ENCODE results near the gene RYR2. TPM values are rescaled to one million over a fixed set of nuclear protein-coding genes. Genes with fewer than 3 reads are reported as not detected.

Gene RYR2
- total and polyA plus RNA-seq, 2 of the 8 experiments (the other 6 are each of a cell fraction or from before 2014, with no cell fraction given), result 1.3 to 4.4 TPM

DNA sequence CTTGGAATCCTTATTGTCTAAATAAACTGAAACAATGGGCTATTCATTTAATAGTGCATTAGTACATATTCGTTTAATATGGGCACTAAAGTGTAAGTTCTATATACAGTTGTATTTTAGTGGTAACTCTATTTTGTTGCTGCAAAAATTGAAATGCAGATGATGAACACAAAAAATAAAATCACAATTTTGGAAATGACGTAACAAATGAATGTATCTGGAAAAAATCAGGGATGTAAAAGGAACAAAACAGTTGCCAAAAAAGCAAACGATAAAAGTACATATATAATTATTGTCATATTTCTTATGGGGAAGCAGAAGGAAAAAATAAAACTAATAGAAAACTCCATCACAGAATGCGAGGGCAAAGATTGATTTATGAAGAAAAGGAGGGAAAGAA is 254.9 kb downstream of the RYR2 start:
- no peak overlapping the region for H3K4me3 ChIP-seq (ENCODE audit: extremely low read depth in 1 of 4, insufficient read depth in 2 of 4, low read depth in 3 of 4, low read length in 4 of 4)
- FAIRE-seq, result no peak
- H3K27ac ChIP-seq (ENCODE audit: low read depth, low read length), result no peak overlapping the region

More for the DNA sequence above, 254.9 kb downstream of the RYR2 start:
- Histone ChIP-seq H3K36me3 (ENCODE audit: control insufficient read depth in 2 of 4, insufficient read depth in 4 of 4, low read length in 3 of 4) (no peaks in the 10 kb centered on the region), H3K79me1 (ENCODE audit: low read depth, low read length) (no peaks in the 10 kb centered on the region), H4K20me1 (replicated peaks in 1 of 2; ENCODE audit: control insufficient read depth in 1 of 2, insufficient read depth in 2 of 2, low read length in 2 of 2) (no peaks in the 10 kb centered on the region), H3K18ac (ENCODE audit: extremely low read depth, low read length) (no peak overlapping the region), H4K5ac (ENCODE audit: insufficient read length, low read depth, low read length) (no peak overlapping the region), H3K56ac (replicated peaks; ENCODE audit: insufficient read length, low read depth, low read length) (no peak overlapping the region), H3K9ac (replicated peaks in 1 of 4; ENCODE audit: extremely low read depth in 1 of 4, low read depth in 3 of 4, low read length in 3 of 4) (no peak overlapping the region), H2BK120ac (replicated peaks; ENCODE audit: low read depth, low read length) (no peak overlapping the region), H3K4ac (replicated peaks; ENCODE audit: insufficient read length, low read depth, low read length) (no peak overlapping the region), H3K9me3 (ENCODE audit: insufficient read depth in 2 of 2, low read depth in 1 of 2, low read length in 1 of 2) (no peaks in the 10 kb centered on the region), H3K23me2 (ENCODE audit: low read depth, low read length) (no peaks in the 10 kb centered on the region; the same call in 1 of the 2 replicates), H2BK20ac (ENCODE audit: low read length) (no peak overlapping the region), H4K91ac (replicated peaks; ENCODE audit: insufficient read length, low read length) (no peak overlapping the region), H3K4me2 (ENCODE audit: insufficient read depth in 1 of 2, low read depth in 2 of 2, low read length in 2 of 2) (no peak overlapping the region), H2BK15ac (ENCODE audit: low read length) (no peak overlapping the region), H3K14ac (ENCODE audit: insufficient read length) (no peak overlapping the region), H4K8ac (ENCODE audit: extremely low read depth, insufficient read depth, low read length) (no peak overlapping the region), H2BK12ac (ENCODE audit: low read depth, low read length) (no peak overlapping the region), H2BK5ac (ENCODE audit: low read depth, low read length) (no peak overlapping the region), H2AFZ (ENCODE audit: low read length) (no peak overlapping the region), H3K4me1 (replicated peaks in 1 of 4; ENCODE audit: control insufficient read depth in 3 of 4, insufficient read depth in 4 of 4, low read length in 3 of 4) (no peaks in the 10 kb centered on the region), H2AK5ac (ENCODE audit: low read depth, low read length) (no peak overlapping the region), H3K27me3 (replicated peaks in 1 of 4; ENCODE audit: control insufficient read depth in 3 of 4, extremely low read depth in 1 of 4, insufficient read depth in 3 of 4, low read length in 3 of 4) (no peaks in the 10 kb centered on the region), H3K79me2 (ENCODE audit: control insufficient read depth in 1 of 2, insufficient read depth in 2 of 2, low read length in 2 of 2) (no peaks in the 10 kb centered on the region), H3K23ac (ENCODE audit: insufficient read length) (no peak overlapping the region)
- POLR2A ChIA-PET (ENCODE audit: partially characterized antibody), result no interaction called here
- CTCF ChIA-PET (ENCODE audit: partially characterized antibody), result interaction anchor here (0.9 to 1.1 kb wide), 2 partner anchors 24 to 90 kb away, joined by 4 to 5 read pairs; no protein-coding TSS in a partner anchor
- TF ChIP-seq POLR2A (IDR thresholded peaks at IDR 0.05; ENCODE audit: control extremely low read depth in 1 of 2, low read depth in 2 of 2, low read length in 2 of 2), result no peak
- no peak for TF ChIP-seq CTBP2 (IDR thresholded peaks at IDR 0.05; ENCODE audit: borderline replicate concordance, insufficient read depth, insufficient read length, low read length)
- whole genome bisulfite sequencing, 2 experiments (ENCODE audit: extremely low coverage in 1 of 2, insufficient coverage in 1 of 2, insufficient read length in 1 of 2, insufficient replicate concordance in 2 of 2, low coverage in 1 of 2, low lambda C conversion rate in 2 of 2, missing lambda C conversion rate in 1 of 2), result 84% methylated on average over 4 of the region's 4 CpGs; no CpG with 5 or more reads in 1 of the 2 experiments
- no peak for DNase-seq (ENCODE audit: low read depth in 1 of 2, low spot score in 2 of 2)
